Measurements from ENCODE around the gene B4GALNT3. TPM values are rescaled to one million over a fixed set of nuclear protein-coding genes. Genes with fewer than 3 reads are reported as not detected.

The B4GALNT3 gene
- total RNA-seq, 1 experiment from 2014 or later = 23.3 TPM

- Histone ChIP-seq H3K56ac (ENCODE audit: insufficient read length, low read depth, low read length) (no peak overlapping the region), H4K8ac (replicated peaks; ENCODE audit: insufficient read length, low read depth, low read length) (no peak overlapping the region), H3K27me3 (ENCODE audit: insufficient read depth, low read length) (no peaks in the 10 kb centered on the region), H3K4me2 (ENCODE audit: insufficient read depth, insufficient read length, low read length) (no peak overlapping the region), H3K79me1 (ENCODE audit: insufficient read depth, low read depth, low read length, poor library complexity, severe bottlenecking) (no peaks in the 10 kb centered on the region), H3K4me1 (ENCODE audit: insufficient read depth, low read length) (peaks cover 2% of the 10 kb centered on the region; the same call in 1 of the 2 replicates), H2AFZ (ENCODE audit: low read length) (no peak overlapping the region), H2BK5ac (ENCODE audit: insufficient read length, low read length) (no peak overlapping the region), H2BK15ac (ENCODE audit: low read depth, low read length) (no peak overlapping the region), H3K27ac (ENCODE audit: insufficient read length, low read depth, low read length) (no peak overlapping the region), H3K9ac (ENCODE audit: extremely low read depth, insufficient read length, low read length) (no peak overlapping the region), H3K23me2 (ENCODE audit: insufficient read length, low read depth, low read length, poor library complexity, severe bottlenecking) (no peaks in the 10 kb centered on the region), H2BK20ac (ENCODE audit: low read depth, low read length, poor library complexity, severe bottlenecking) (no peak overlapping the region), H4K91ac (ENCODE audit: insufficient read length, low read depth, low read length) (no peak overlapping the region), H3T11ph (ENCODE audit: low read length) (no peak overlapping the region), H2BK12ac (ENCODE audit: insufficient read length, low read depth, low read length) (no peak overlapping the region), H4K5ac (ENCODE audit: insufficient read length, low read depth, low read length) (no peak overlapping the region), H2AK5ac (ENCODE audit: insufficient read length, low read length) (no peak overlapping the region), H3K9me3 (ENCODE audit: control insufficient read depth, low read depth, low read length) (no peaks in the 10 kb centered on the region), H3K79me2 (ENCODE audit: insufficient read depth, low read length) (no peaks in the 10 kb centered on the region), H3K14ac (ENCODE audit: insufficient read depth, low read length) (no peak overlapping the region), H3K4ac (ENCODE audit: low read depth, low read length) (no peak overlapping the region), H3K23ac (ENCODE audit: insufficient read length, low read depth, low read length) (no peak overlapping the region), H4K20me1 (ENCODE audit: control insufficient read depth, insufficient read depth, insufficient read length) (no peaks in the 10 kb centered on the region), H2BK120ac (ENCODE audit: low read depth, low read length, poor library complexity, severe bottlenecking) (no peak overlapping the region), H3K18ac (ENCODE audit: insufficient read length, low read depth, low read length) (no peak overlapping the region)
- TF ChIP-seq CTCF (conservative IDR thresholded peaks at IDR 0.05) = no peak
- H3K27me3 Mint-ChIP-seq (ENCODE audit: low read depth) = no peaks in the 10 kb centered on the region; the same call in 1 of the 2 replicates
- peaks cover 23 to 25% of the 10 kb centered on the region in 2 experiments for H3K9me3 Mint-ChIP-seq
- H3K4me3 Mint-ChIP-seq = no peak overlapping the region
- no peak overlapping the region for H3K27ac Mint-ChIP-seq
- DNase-seq = no peak
- H3K4me1 Mint-ChIP-seq = peaks cover 3 to 13% of the 10 kb centered on the region in 2 experiments; a peak in 2 of 4 replicates
- peaks cover 19 to 35% (median 20%) of the 10 kb centered on the region in 3 experiments for H3K36me3 Mint-ChIP-seq (ENCODE audit: insufficient read depth in 1 of 3, low read depth in 3 of 3)
- no CpG with 5 or more reads among the region's 3 CpGs for WGBS (ENCODE audit: extremely low coverage, insufficient read length, low lambda C conversion rate)
These were observed 72.3 kb downstream of the B4GALNT3 start for GRCh38 chr12:531951-532585.

Measured in H9 (cell line).